GM12878 (cell line): Measurements from ENCODE around the gene RREB1. TPM values are rescaled to one million over a fixed set of nuclear protein-coding genes. Genes with fewer than 3 reads are reported as not detected.
A peak's percentile ranks its signal among the peaks of the same experiment; 100 is the strongest.

Experiments
- ATAC-seq: fragments of 200-7000 bp; cut with Tn5 transposase; 3 replicates; pipeline ENCODE4 v1.9.1; 2020; ENCODE audit warnings: mild to moderate bottlenecking, moderate library complexity
- BruUV-seq: library from RNA; stranded (reverse); fragments of 400-500 nt; replicated peaks from 2 replicates; lab custom pipeline; 2021; lab: Mats Ljungman, UMichigan
- CTCF ChIA-PET: fragments of 300-600 bp; sonication (Branson Sonifier 250); formaldehyde crosslinking; extraction: SDS; loops from one replicate; lab custom pipeline; 2021; ENCODE audit warnings: inconsistent platforms; lab: Yijun Ruan, JAX
- POLR2A ChIA-PET: fragments of 350-600 bp; formaldehyde crosslinking; extraction: SDS; loops from one replicate; lab custom pipeline; 2021; ENCODE audit warnings: inconsistent platforms; lab: Charles Lee
- RAD21 ChIA-PET: fragments of 300-600 bp; sonication (Branson Sonifier 250); formaldehyde crosslinking; loops from one replicate; lab custom pipeline; 2023; ENCODE audit warnings: antibody characterized with exemption; ENCODE audit not compliant: unreplicated experiment; lab: Charles Lee
- SMC1A ChIA-PET: fragments of 300-600 bp; sonication (Branson Sonifier 250); formaldehyde crosslinking; loops from one replicate; lab custom pipeline; 2023; ENCODE audit not compliant: unreplicated experiment, uncharacterized antibody; lab: Charles Lee
- DNase-seq: peaks from one replicate; pipeline ENCODE4 v3.0.0-alpha.2; 2011; ENCODE audit warnings: low read depth, low spot score
- FAIRE-seq: peaks from 3 replicates; lab custom pipeline; 2011; peaks lifted over from hg19 to GRCh38; lab: Jason Lieb, UNC
- H2AFZ ChIP-seq: 2 replicates; pipeline ENCODE4 v1.6.0; 2011; ENCODE audit warnings: low read depth, low read length, control low read depth; ENCODE audit not compliant: control insufficient read depth
- H3K27ac ChIP-seq: 2 replicates; pipeline ENCODE4 v1.5.1; 2011; ENCODE audit warnings: control low read depth; ENCODE audit not compliant: control insufficient read depth, insufficient read depth
- H3K27me3 ChIP-seq, 2 experiments: replicated peaks in 1 of 2; 2 replicates each; pipeline versions ENCODE4 v1.6.0 to v1.6.1; 2011; ENCODE audit warnings: low read length in 1 of 2; ENCODE audit not compliant: control insufficient read depth in 2 of 2, insufficient read depth in 2 of 2
- H3K36me3 ChIP-seq, 2 experiments: 2 replicates each; pipeline ENCODE4 v1.5.1; 2011; ENCODE audit warnings: low read length in 1 of 2; ENCODE audit not compliant: control insufficient read depth in 2 of 2, insufficient read depth in 2 of 2
- H3K4me1 ChIP-seq: 2 replicates; pipeline ENCODE4 v1.6.1; 2011; ENCODE audit warnings: mild to moderate bottlenecking, low read length, moderate library complexity, mixed read lengths; ENCODE audit not compliant: control insufficient read depth, insufficient read depth
- H3K4me2 ChIP-seq: 2 replicates; pipeline ENCODE4 v1.6.0; 2011; ENCODE audit warnings: control low read depth; ENCODE audit not compliant: control insufficient read depth, insufficient read depth
- H3K4me3 ChIP-seq: fragments of 200-600 bp; sonication (generic); 2 replicates; pipeline ENCODE4 v1.5.1; 2016
- H3K79me2 ChIP-seq: 2 replicates; pipeline ENCODE4 v1.6.0; 2011; ENCODE audit warnings: low read length; ENCODE audit not compliant: control insufficient read depth, insufficient read depth
- H3K9ac ChIP-seq: 2 replicates; pipeline ENCODE4 v1.8.0; 2011; ENCODE audit warnings: low read length, control low read depth, mixed read lengths; ENCODE audit not compliant: control insufficient read depth, insufficient read depth
- H3K9me3 ChIP-seq: replicated peaks from 3 replicates; pipeline ENCODE4 v1.5.1; 2011; ENCODE audit warnings: mild to moderate bottlenecking, low read length; ENCODE audit not compliant: control insufficient read depth, insufficient read depth
- H4K20me1 ChIP-seq: 2 replicates; pipeline ENCODE4 v1.6.0; 2011; ENCODE audit not compliant: control insufficient read depth, insufficient read depth
- ATF7 ChIP-seq: fragments of 450-650 bp; IDR thresholded peaks from 2 replicates; pipeline ENCODE4 v1.6.1; 2016; ENCODE audit warnings: low read depth, mild to moderate bottlenecking
- BHLHE40 ChIP-seq, 2 experiments: fragments of 450-650 bp in 1 of 2; IDR thresholded peaks; 2 replicates each; pipeline ENCODE4 v1.6.1; 2011 to 2017; ENCODE audit warnings: low read depth in 2 of 2, borderline replicate concordance in 1 of 2, improper control_type of control experiment in 1 of 2, low read length in 1 of 2, mild to moderate bottlenecking in 1 of 2
- BRCA1 ChIP-seq: IDR thresholded peaks from 2 replicates; pipeline ENCODE4 v1.6.1; 2011; ENCODE audit warnings: low read depth, low read length, improper control_type of control experiment
- CHD4 ChIP-seq: fragments of 200-600 bp; sonication (generic); IDR thresholded peaks from 2 replicates; pipeline ENCODE4 v1.6.1; 2016; ENCODE audit warnings: mild to moderate bottlenecking
- CTCF ChIP-seq, 3 experiments: IDR thresholded peaks in 2 of 3; conservative IDR thresholded peaks in 1 of 3; 2 replicates each; pipeline ENCODE4 v1.5.1; 2011; ENCODE audit warnings: low read depth in 3 of 3, low read length in 3 of 3, mild to moderate bottlenecking in 3 of 3, control low read depth in 2 of 3, moderate library complexity in 2 of 3, inconsistent platforms in 1 of 3, mixed read lengths in 1 of 3; ENCODE audit not compliant: control insufficient read depth in 2 of 3, insufficient read depth in 1 of 3; ENCODE audit errors: extremely low read depth in 1 of 3
- ELK1 ChIP-seq: IDR thresholded peaks from 2 replicates; pipeline ENCODE4 v1.6.1; 2012; ENCODE audit warnings: low read depth, low read length, improper control_type of control experiment
- MTA3 ChIP-seq: IDR thresholded peaks from 2 replicates; pipeline ENCODE4 v1.6.1; 2012; ENCODE audit warnings: low read length, inconsistent platforms, borderline replicate concordance
- MYC ChIP-seq: IDR thresholded peaks from 2 replicates; pipeline ENCODE4 v1.6.1; 2011; ENCODE audit warnings: mild to moderate bottlenecking, low read length, moderate library complexity, inconsistent platforms; ENCODE audit not compliant: insufficient read depth, insufficient replicate concordance, insufficient read length, severe bottlenecking
- POLR2A ChIP-seq: IDR thresholded peaks from 2 replicates; pipeline ENCODE4 v1.6.1; 2011; ENCODE audit warnings: low read depth, mild to moderate bottlenecking, low read length
- POU2F2 ChIP-seq: IDR thresholded peaks from 3 replicates; pipeline ENCODE4 v1.6.1; 2011; ENCODE audit warnings: low read depth, mild to moderate bottlenecking, low read length, borderline replicate concordance
- RBBP5 ChIP-seq: fragments of 200-600 bp; sonication (generic); conservative IDR thresholded peaks from 2 replicates; pipeline ENCODE4 v1.6.1; 2016
- SRF ChIP-seq, 2 experiments: IDR thresholded peaks; 2 replicates each; pipeline ENCODE4 v1.6.1; 2011; ENCODE audit warnings: low read depth in 2 of 2, low read length in 2 of 2, mild to moderate bottlenecking in 1 of 2, moderate library complexity in 1 of 2
- ZNF592 ChIP-seq: fragments of 450-650 bp; IDR thresholded peaks from 2 replicates; pipeline ENCODE4 v1.6.1; 2017; ENCODE audit warnings: mild to moderate bottlenecking, moderate library complexity
- ZNF622 ChIP-seq: fragments of 450-650 bp; IDR thresholded peaks from 2 replicates; pipeline ENCODE4 v1.6.1; 2017; ENCODE audit warnings: mild to moderate bottlenecking, inconsistent platforms
- WGBS: methylation state at CpG from one replicate; pipeline ENCODE4 v1.1.6; 2016; ENCODE audit warnings: low lambda C conversion rate; ENCODE audit not compliant: insufficient replicate concordance, insufficient coverage; ENCODE audit errors: missing lambda C conversion rate; 5-methylcytosine and 5-hydroxymethylcytosine counted together
- in situ Hi-C: fragments of 300-500 bp; cut with MboI; formaldehyde crosslinking; loops from 9 replicates; pipeline ENCODE4 v1.14.3; 2018; ENCODE audit warnings: mixed read lengths
- intact Hi-C: fragments of 100-400 bp; cut with micrococcal nuclease; formaldehyde crosslinking; loops from one replicate; pipeline ENCODE4 v1.14.2; 2022; ENCODE audit not compliant: unreplicated experiment
- polyA plus RNA-seq, 11 experiments: library from polyadenylated mRNA; depleted of rRNA in 4 of 11; unstranded in 6 of 11; stranded (reverse) in 5 of 11; fragments of >200 nt; fragmentation: Nextera tagmentation in 4 of 11; fragmentation: Illumina TruSeq in 1 of 11; extraction: Ambion mirVana in 4 of 11; extraction: Trizol in 1 of 11; gene quantifications; 1 replicate in 1 of 11; 2 replicates in 10 of 11; pipeline versions ENCODE4 v1.2.1 to v1.2.3, GENCODE V29; 2011 to 2016; ENCODE audit warnings: inconsistent platforms in 2 of 11, missing spikeins in 2 of 11, low read depth in 1 of 11
- total RNA-seq, 4 experiments: library from RNA; depleted of rRNA in 3 of 4; stranded (reverse); fragments of >200 nt in 3 of 4; fragmentation: Illumina TruSeq in 1 of 4; extraction: Trizol in 1 of 4; gene quantifications; 2 replicates each; pipeline versions ENCODE4 v1.2.1 to v1.2.3, GENCODE V29; 2013 to 2021

RREB1 gene
- total and polyA plus RNA-seq, 10 of the 15 experiments (the other 5 are each of a cell fraction or from before 2014, with no cell fraction given): 1.9 to 30.3 (median 8.6) TPM

- H4K20me1 ChIP-seq: no peaks in the 10 kb centered on the region; the same call in 1 of the 2 replicates
- peaks cover 7 to 34% of the 10 kb centered on the region in 2 experiments for H3K36me3 ChIP-seq
- H3K4me3 ChIP-seq: no peak overlapping the region
- FAIRE-seq: peak; percentile 72
- peaks cover 71% of the 10 kb centered on the region for H3K4me1 ChIP-seq
- SMC1A ChIA-PET: interaction anchor here (1.0 to 4.3 kb wide), 15 partner anchors 30 to 564 kb away, joined by 3 to 35 read pairs (median 5); no protein-coding TSS in a partner anchor
- in situ Hi-C loops (no loop called here), intact Hi-C loops (loop anchor here (5.0 kb wide), 3 partner anchors 82 to 322 kb away; partner anchors contain the start of gene RREB1)
- no peaks in the 10 kb centered on the region for H3K27me3 ChIP-seq
- H3K9me3 ChIP-seq: no peaks in the 10 kb centered on the region; the same call in 2 of the 3 replicates
- no peak overlapping the region for H3K4me2 ChIP-seq
- no peak overlapping the region for H3K9ac ChIP-seq
- H3K79me2 ChIP-seq: peaks cover 35% of the 10 kb centered on the region
- POLR2A ChIA-PET: interaction anchor here (0.7 to 2.2 kb wide), 2 partner anchors 40 to 104 kb away, joined by 4 to 8 read pairs; no protein-coding TSS in a partner anchor
- no peak overlapping the region for H2AFZ ChIP-seq
- 31% methylated on average over 10 of the region's 10 CpGs for WGBS
- CTCF ChIA-PET: interaction anchor here (0.6 to 3.5 kb wide), 41 partner anchors 12 to 648 kb away, joined by 3 to 25 read pairs (median 4); no protein-coding TSS in a partner anchor
- BruUV-seq: no TSS peak
- H3K27ac ChIP-seq: peak overlapping the region; percentile 38
- RAD21 ChIA-PET: interaction anchor here (0.9 to 4.3 kb wide), 13 partner anchors 36 to 562 kb away, joined by 3 to 19 read pairs (median 4); no protein-coding TSS in a partner anchor
- no peak for DNase-seq
- peak; percentile 74 for ATAC-seq
- TF ChIP-seq ATF7: 0 out of 2 replicates have a peak, but pooled peaks have one; percentile 45
- 0 out of 2 replicates have a peak, but pooled peaks have one; percentile 42 for TF ChIP-seq ZNF592
- no peak for TF ChIP-seq MTA3
- TF ChIP-seq CTCF (IDR thresholded peaks at IDR 0.05 in 2 of 3, conservative IDR thresholded peaks at IDR 0.05 in 1 of 3; ENCODE audit: control insufficient read depth in 2 of 3, extremely low read depth in 1 of 3, insufficient read depth in 1 of 3, low read depth in 3 of 3, low read length in 3 of 3): peak; percentile 71 to 87 (median 79)
- TF ChIP-seq SRF (IDR thresholded peaks at IDR 0.05; ENCODE audit: low read depth in 2 of 2, low read length in 2 of 2): no peak
- no peak for TF ChIP-seq RBBP5
- no peak for TF ChIP-seq ZNF622
- peak; percentile 41; the same call in 1 of the 2 replicates for TF ChIP-seq POLR2A
- no peak for TF ChIP-seq ELK1
- no peak for TF ChIP-seq CHD4
- TF ChIP-seq BRCA1: no peak
- TF ChIP-seq MYC: no peak
- TF ChIP-seq BHLHE40 (IDR thresholded peaks at IDR 0.05; ENCODE audit: borderline replicate concordance in 1 of 2, low read depth in 2 of 2, low read length in 1 of 2): peak in 1 of 2 experiments; percentile 52; a peak in 1 of 4 replicates
- no peak for TF ChIP-seq POU2F2
Observed at GRCh38 chr6:7238900-7239589, 131.3 kb downstream of the RREB1 start.
